Measurements from ENCODE around the gene EFHD1.
"Not testable (repeated sequence)": the region's sequence is repeated elsewhere in the genome, so short reads cannot be mapped to it uniquely, and the experiment has no call there.

EFHD1 gene

GRCh38 chr2:232621186-232621585 lies 12.2 kb upstream of the EFHD1 start:
- DNase-seq (ENCODE audit: low read depth), result no peak

- DNase-seq (ENCODE audit: low read depth), result no peak
Measured at GRCh38 chr2:232622563-232622962, 10.8 kb upstream of the EFHD1 start.

- DNase-seq (ENCODE audit: low read depth), result no peak
Measured at GRCh38 chr2:232623768-232624765, 9.3 kb upstream of the EFHD1 start.

- no peak for DNase-seq (ENCODE audit: low read depth)
Measured at GRCh38 chr2:232626584-232626983, 6.8 kb upstream of the EFHD1 start.

GRCh38 chr2:232628466-232629128 lies 4.8 kb upstream of the EFHD1 start:
- DNase-seq (ENCODE audit: low read depth), result no peak

GRCh38 chr2:232629129-232629475 lies 4.3 kb upstream of the EFHD1 start:
- no peak for DNase-seq (ENCODE audit: low read depth)

GRCh38 chr2:232632229-232632903 lies 1.0 kb upstream of the EFHD1 start:
- DNase-seq (ENCODE audit: low read depth), result no peak

- DNase-seq (ENCODE audit: low read depth), result no peak
Measured at GRCh38 chr2:232632904-232633412, 446 bp upstream of the EFHD1 start.

- DNase-seq (ENCODE audit: low read depth), result no peak
Measured at GRCh38 chr2:232634206-232635150, 1.1 kb downstream of the EFHD1 start.

- DNase-seq (ENCODE audit: low read depth), result not testable (repeated sequence)
Measured at GRCh38 chr2:232635376-232635775, 2.0 kb downstream of the EFHD1 start.

- DNase-seq (ENCODE audit: low read depth), result no peak
Measured at GRCh38 chr2:232635820-232636219, 2.4 kb downstream of the EFHD1 start.

- no peak for DNase-seq (ENCODE audit: low read depth)
Measured at GRCh38 chr2:232636788-232637420, 3.5 kb downstream of the EFHD1 start.

- no peak for DNase-seq (ENCODE audit: low read depth)
Measured at GRCh38 chr2:232637866-232638583, 4.6 kb downstream of the EFHD1 start.

- DNase-seq (ENCODE audit: low read depth), result no peak
Measured at GRCh38 chr2:232641153-232641848, 7.9 kb downstream of the EFHD1 start.

GRCh38 chr2:232643147-232643425 lies 9.7 kb downstream of the EFHD1 start:
- no peak for DNase-seq (ENCODE audit: low read depth)

- no peak for DNase-seq (ENCODE audit: low read depth)
Measured at GRCh38 chr2:232643813-232644347, 10.5 kb downstream of the EFHD1 start.

GRCh38 chr2:232645061-232645460 lies 11.7 kb downstream of the EFHD1 start:
- no peak for DNase-seq (ENCODE audit: low read depth)

GRCh38 chr2:232646726-232647125 lies 13.3 kb downstream of the EFHD1 start:
- DNase-seq (ENCODE audit: low read depth), result no peak

- no peak for DNase-seq (ENCODE audit: low read depth)
Measured at GRCh38 chr2:232647261-232647660, 13.9 kb downstream of the EFHD1 start.

GRCh38 chr2:232649033-232649432 lies 15.6 kb downstream of the EFHD1 start:
- DNase-seq (ENCODE audit: low read depth), result no peak
